Lower lobe of right lung (tissue), 2 donors: ENCODE results near the gene CHMP1A. TPM values are rescaled to one million over a fixed set of nuclear protein-coding genes. Genes with fewer than 3 reads are reported as not detected.

Experiments
- ATAC-seq, 2 donors: fragments of 200-7000 bp; cut with Tn5 transposase; one replicate each; pipeline ENCODE4 v1.9.1; 2020 to 2022; ENCODE audit warnings: mild to moderate bottlenecking in 2 of 2, moderate library complexity in 2 of 2
- DNase-seq: peaks from one replicate; pipeline ENCODE4 v3.0.0-alpha.2; 2020
- H3K27ac ChIP-seq: fragments of 200-600 bp; one replicate; pipeline ENCODE4 v1.8.0; 2022
- H3K27me3 ChIP-seq: fragments of 200-600 bp; one replicate; pipeline ENCODE4 v1.8.0; 2022; ENCODE audit warnings: low read depth
- H3K36me3 ChIP-seq: fragments of 200-600 bp; one replicate; pipeline ENCODE4 v1.8.0; 2022; ENCODE audit warnings: mild to moderate bottlenecking
- H3K4me1 ChIP-seq: fragments of 200-600 bp; one replicate; pipeline ENCODE4 v1.8.0; 2022
- H3K4me3 ChIP-seq: fragments of 200-600 bp; one replicate; pipeline ENCODE4 v1.8.0; 2022; ENCODE audit warnings: mild to moderate bottlenecking
- H3K9me3 ChIP-seq: fragments of 200-600 bp; one replicate; pipeline ENCODE4 v1.8.0; 2022
- intact Hi-C: fragments of 100-400 bp; cut with DNase I; formaldehyde crosslinking; loops from one replicate; pipeline ENCODE4 v1.11.0; 2022
- total RNA-seq: library from RNA; stranded (reverse); fragmentation: NEBNext Ultra II Directional; extraction: Animal tissue kit (Norgen Biotek cat#: 25700); gene quantifications from one replicate; pipeline ENCODE4 v1.2.1, GENCODE V29; 2021
- TF ChIP-seq, protein P1 (sequence below): fragments of 200-600 bp; IDR thresholded peaks from one replicate; pipeline ENCODE4 v1.8.0; 2022; ENCODE audit warnings: antibody characterized with exemption, mild to moderate bottlenecking
- donor health status: DM: no; HTN: yes; CAD: no; lungs with severe emphysema.

CHMP1A gene
- total RNA-seq, 1 donor from 2014 or later, result 70.4 TPM

DNA sequence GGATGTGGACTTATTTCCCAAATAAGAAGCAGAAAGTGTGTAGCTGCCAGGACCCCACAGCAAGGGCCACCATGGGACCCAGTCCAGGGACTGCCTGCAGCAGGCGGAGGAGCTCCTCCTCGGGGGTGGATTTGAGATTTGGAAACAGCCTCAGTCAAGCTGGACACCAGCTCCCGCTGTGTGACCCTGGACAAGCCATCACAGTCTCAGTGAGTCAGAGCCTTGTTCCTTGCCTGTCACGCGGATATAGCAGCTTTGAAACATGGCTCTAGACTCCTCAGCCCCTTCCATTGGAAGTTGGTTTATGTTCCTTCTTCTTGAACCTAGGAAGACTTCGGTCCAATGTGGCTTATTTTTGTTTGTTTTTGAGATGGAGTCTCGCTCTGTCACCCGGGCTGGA, 56.6 kb downstream of the CHMP1A start:
- ATAC-seq (no peak), DNase-seq (no peak)
- intact Hi-C loops, result no loop called here
- H3K27ac ChIP-seq, result no peak overlapping the region
- no peaks in the 10 kb centered on the region for H3K27me3 ChIP-seq
- no peaks in the 10 kb centered on the region for H3K9me3 ChIP-seq
- TF ChIP-seq, protein P1, sequence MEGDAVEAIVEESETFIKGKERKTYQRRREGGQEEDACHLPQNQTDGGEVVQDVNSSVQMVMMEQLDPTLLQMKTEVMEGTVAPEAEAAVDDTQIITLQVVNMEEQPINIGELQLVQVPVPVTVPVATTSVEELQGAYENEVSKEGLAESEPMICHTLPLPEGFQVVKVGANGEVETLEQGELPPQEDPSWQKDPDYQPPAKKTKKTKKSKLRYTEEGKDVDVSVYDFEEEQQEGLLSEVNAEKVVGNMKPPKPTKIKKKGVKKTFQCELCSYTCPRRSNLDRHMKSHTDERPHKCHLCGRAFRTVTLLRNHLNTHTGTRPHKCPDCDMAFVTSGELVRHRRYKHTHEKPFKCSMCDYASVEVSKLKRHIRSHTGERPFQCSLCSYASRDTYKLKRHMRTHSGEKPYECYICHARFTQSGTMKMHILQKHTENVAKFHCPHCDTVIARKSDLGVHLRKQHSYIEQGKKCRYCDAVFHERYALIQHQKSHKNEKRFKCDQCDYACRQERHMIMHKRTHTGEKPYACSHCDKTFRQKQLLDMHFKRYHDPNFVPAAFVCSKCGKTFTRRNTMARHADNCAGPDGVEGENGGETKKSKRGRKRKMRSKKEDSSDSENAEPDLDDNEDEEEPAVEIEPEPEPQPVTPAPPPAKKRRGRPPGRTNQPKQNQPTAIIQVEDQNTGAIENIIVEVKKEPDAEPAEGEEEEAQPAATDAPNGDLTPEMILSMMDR, result no peak
- H3K4me1 ChIP-seq, result peaks cover 12% of the 10 kb centered on the region
- no peaks in the 10 kb centered on the region for H3K36me3 ChIP-seq
- no peak overlapping the region for H3K4me3 ChIP-seq

- H3K27me3 ChIP-seq, result no peaks in the 10 kb centered on the region
- ATAC-seq (no peak), DNase-seq (no peak)
- TF ChIP-seq, protein P1, result no peak
- no peak overlapping the region for H3K27ac ChIP-seq
- H3K9me3 ChIP-seq, result no peaks in the 10 kb centered on the region
- no peak overlapping the region for H3K4me3 ChIP-seq
- H3K4me1 ChIP-seq, result peaks cover 12% of the 10 kb centered on the region
- intact Hi-C loops, result no loop called here
- H3K36me3 ChIP-seq, result no peaks in the 10 kb centered on the region
Observed at GRCh38 chr16:89600427-89600826, 57.1 kb downstream of the CHMP1A start.

DNA sequence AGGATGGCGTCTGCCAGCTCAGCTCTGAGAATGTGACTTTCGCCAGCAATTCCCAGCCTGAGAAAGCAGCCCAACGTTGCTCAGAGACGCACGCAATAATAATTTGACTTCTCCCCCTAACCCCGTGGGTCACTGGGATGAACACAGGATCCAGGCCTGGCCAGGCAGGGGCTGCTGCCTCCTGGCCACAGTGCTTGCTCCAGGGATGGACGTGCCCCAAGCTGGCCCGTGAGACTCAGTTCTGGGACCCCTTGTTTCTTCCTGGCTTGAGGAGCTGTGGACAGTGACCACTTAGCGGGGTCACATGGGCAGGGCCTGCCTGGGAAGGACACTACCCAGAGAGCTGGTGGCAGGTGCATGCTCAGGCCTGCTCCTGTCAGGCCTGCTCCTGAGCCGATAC, 57.6 kb downstream of the CHMP1A start:
- DNase-seq, result no peak
- intact Hi-C loops, result no loop called here
- no peak overlapping the region for H3K27ac ChIP-seq
- peaks cover 12% of the 10 kb centered on the region for H3K4me1 ChIP-seq
- TF ChIP-seq, protein P1, result no peak
- H3K4me3 ChIP-seq, result no peak overlapping the region
- no peaks in the 10 kb centered on the region for H3K27me3 ChIP-seq
- H3K9me3 ChIP-seq, result no peaks in the 10 kb centered on the region
- no peaks in the 10 kb centered on the region for H3K36me3 ChIP-seq
- no peak for ATAC-seq

DNA sequence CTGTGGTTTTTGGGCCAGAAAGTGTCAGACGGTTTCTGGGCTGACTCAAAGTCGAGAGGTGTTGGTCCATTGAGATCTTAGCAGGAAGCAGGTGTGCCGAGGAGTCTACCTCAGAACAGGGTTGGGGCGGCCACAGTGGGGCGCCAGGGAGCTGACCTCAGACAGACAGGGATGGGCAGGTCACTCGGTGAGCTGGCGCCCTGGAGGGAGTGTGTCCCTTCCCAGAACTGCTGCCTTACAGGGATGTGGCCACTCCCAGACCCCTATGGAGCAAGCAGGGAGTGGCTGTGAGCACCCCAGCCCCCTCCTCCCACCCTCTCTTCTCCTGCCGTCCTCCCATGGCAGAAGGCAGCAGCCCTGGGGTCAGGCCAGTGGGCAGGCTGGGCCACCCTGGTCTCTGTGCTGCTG, 58.1 kb downstream of the CHMP1A start:
- no peak overlapping the region for H3K4me3 ChIP-seq
- H3K27ac ChIP-seq, result no peak overlapping the region
- H3K27me3 ChIP-seq, result no peaks in the 10 kb centered on the region
- DNase-seq (no peak), ATAC-seq (peak in 1 of 2 donors; percentile 7)
- H3K9me3 ChIP-seq, result no peaks in the 10 kb centered on the region
- H3K36me3 ChIP-seq, result no peaks in the 10 kb centered on the region
- intact Hi-C loops, result no loop called here
- peaks cover 12% of the 10 kb centered on the region for H3K4me1 ChIP-seq
- TF ChIP-seq, protein P1, result peak; percentile 17

GRCh38 chr16:89598199-89598598, 59.3 kb downstream of the CHMP1A start:
- Histone ChIP-seq H3K27ac (no peak overlapping the region), H3K27me3 (no peaks in the 10 kb centered on the region), H3K4me1 (peaks cover 12% of the 10 kb centered on the region), H3K9me3 (no peaks in the 10 kb centered on the region), H3K36me3 (no peaks in the 10 kb centered on the region), H3K4me3 (no peak overlapping the region)
- TF ChIP-seq, protein P1, result no peak
- intact Hi-C loops, result no loop called here
- no peak for ATAC-seq
- DNase-seq, result no peak
